ENCODE results near the gene RCVRN.
"Not testable (repeated sequence)": the region's sequence is repeated elsewhere in the genome, so short reads cannot be mapped to it uniquely, and the experiment has no call there.

Gene RCVRN

DNA sequence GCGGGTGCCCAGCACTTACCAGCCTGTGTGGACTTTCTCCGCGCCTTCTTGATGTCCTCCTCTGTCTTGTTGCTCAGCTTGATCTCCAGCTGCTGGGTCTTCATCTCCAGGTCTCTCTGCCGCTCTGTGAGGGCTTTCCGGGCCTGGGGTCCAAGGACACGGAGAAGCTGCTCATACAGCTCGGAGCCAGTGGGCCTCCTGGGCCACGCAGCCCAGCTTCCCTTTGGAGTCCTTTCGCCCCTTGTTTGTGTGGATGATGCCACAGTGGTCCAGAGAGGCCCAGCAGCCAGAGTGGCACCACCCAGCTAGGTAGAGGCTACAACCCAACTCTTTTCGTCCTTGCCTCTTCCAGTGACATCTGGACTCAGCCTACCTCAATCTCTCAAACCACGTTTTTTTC is 20.4 kb upstream of the RCVRN start:
- no peak for DNase-seq (ENCODE audit: low read depth)
- TF ChIP-seq CTCF (IDR thresholded peaks at IDR 0.05; ENCODE audit: insufficient read depth, low read depth, low read length, missing control alignments): no peak
- H3K4me3 ChIP-seq (ENCODE audit: low read length): no peak overlapping the region

- DNase-seq (ENCODE audit: low read depth): peak; percentile 58
- H3K4me3 ChIP-seq (ENCODE audit: low read length): no peak overlapping the region
Observed at GRCh38 chr17:9924735-9925191, 19.7 kb upstream of the RCVRN start.

DNA sequence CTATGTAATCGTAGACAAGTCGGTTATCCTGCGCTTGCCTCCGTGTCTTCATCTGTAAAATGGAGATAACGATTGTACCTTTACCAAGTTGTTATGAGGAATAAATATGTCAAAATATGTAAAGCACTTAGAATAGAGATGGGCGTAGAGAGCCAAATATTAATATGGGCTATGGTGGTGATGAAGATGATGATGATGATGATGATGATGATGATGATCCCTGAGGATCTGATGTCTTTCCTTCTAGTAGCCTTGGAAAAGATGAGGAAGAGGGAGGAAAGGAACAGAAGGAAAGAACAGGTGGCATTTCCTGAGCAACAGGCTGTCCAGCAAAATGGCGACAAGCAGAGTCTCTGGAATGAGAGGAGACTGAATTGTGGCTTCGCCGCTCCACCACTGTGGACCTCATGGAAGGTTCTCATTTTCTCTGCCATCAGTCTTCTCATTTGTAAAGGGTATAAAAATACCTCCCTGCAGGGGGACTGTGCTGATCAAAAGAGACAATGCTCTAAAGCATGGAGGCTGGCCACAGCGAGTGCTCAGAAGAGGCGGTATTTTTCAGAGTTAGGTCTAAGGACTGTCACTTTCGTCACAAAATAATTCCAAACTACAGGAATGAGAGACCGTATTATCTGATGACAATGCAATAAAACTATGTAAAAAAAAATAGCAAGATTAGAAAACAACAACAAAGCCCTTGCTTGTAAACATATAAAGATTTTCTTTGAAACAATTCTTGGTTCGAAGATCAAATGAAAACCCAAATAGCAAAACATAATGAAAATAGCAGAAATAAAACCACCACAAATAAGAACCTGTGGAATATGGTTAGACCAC is 17.2 kb upstream of the RCVRN start:
- H3K4me3 ChIP-seq (ENCODE audit: low read length): no peak overlapping the region
- no peak for TF ChIP-seq CTCF (IDR thresholded peaks at IDR 0.05; ENCODE audit: insufficient read depth, low read depth, low read length, missing control alignments)
- no peak for DNase-seq (ENCODE audit: low read depth)

More at GRCh38 chr17:9924735-9925191, 19.7 kb upstream of the RCVRN start:
- TF ChIP-seq CTCF (IDR thresholded peaks at IDR 0.05; ENCODE audit: insufficient read depth, low read depth, low read length, missing control alignments): peak; percentile 76

DNA sequence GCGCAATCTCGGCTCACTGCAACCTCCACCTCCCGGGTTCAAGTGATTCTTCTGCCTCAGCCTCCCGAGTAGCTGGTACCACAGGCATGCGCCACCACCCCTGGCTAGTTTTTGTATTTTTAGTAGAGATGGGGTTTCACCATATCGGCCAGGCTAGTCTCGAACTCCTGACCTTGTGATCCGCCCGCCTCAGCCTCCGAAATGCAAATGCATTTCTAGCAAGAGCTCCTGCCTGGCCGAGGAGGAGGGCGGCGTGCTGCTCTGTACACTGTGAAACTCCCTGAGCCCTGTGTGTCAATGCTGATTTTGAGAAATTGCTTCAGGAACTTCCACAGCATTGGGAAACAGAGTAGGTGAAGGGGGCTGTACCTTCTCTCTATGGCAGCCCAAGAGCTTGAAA is 16.1 kb upstream of the RCVRN start:
- DNase-seq (ENCODE audit: low read depth): not testable (repeated sequence)

DNA sequence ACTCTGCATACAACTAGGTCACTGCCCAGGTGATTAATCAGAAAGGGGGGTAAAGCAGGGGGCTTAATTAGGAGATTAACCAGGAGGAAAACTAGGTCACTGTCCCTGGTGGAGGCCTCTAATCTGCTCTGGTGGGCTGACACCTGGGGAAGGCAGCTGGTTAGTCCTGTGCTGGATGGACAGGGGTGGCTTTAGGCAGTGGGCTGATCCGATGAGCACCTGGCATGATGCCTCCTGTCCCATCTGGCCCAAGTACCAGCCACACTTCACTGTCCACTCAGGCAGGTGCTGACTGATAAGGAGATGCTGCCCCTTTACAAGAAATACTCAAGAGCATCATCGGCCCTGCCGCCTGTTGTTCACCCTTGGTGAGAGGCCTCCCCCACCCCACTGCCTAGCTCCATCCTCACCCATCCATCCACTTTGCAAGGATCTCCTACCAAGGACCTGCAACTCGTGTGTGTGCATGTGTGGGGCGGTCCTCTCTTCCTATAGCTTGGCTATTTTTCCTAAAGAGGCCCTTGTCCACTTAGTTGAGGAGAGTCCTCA is 13.8 kb upstream of the RCVRN start:
- DNase-seq (ENCODE audit: low read depth): no peak
- TF ChIP-seq CTCF (IDR thresholded peaks at IDR 0.05; ENCODE audit: insufficient read depth, low read depth, low read length, missing control alignments): no peak
- H3K4me3 ChIP-seq (ENCODE audit: low read length): no peak overlapping the region

More for the DNA sequence above, 16.1 kb upstream of the RCVRN start:
- H3K4me3 ChIP-seq (ENCODE audit: low read length): not testable (repeated sequence)

- H3K4me3 ChIP-seq (ENCODE audit: low read length): no peak overlapping the region
- TF ChIP-seq CTCF (IDR thresholded peaks at IDR 0.05; ENCODE audit: insufficient read depth, low read depth, low read length, missing control alignments): no peak
- DNase-seq (ENCODE audit: low read depth): no peak
Observed at GRCh38 chr17:9918352-9918751, 13.3 kb upstream of the RCVRN start.

DNA sequence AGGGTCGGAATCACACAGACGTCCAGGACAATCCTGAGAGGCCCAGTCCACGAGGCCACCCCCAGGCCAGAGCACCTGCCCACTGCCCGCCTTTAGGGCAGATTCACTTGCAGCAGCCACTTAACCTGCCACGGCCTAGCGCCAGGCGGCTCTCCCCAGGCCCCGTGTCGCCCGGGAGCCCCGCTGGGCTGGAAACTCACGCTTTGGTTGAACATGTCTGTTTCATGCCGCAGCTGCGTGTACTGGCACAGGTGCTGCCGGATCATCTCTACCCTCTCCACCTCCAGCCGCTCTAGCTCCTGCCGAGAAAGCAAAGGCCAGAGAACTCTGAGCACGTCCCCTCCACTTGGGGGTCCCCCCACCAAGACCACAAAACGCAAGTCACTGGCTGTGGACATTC is 12.7 kb upstream of the RCVRN start:
- H3K4me3 ChIP-seq (ENCODE audit: low read length): no peak overlapping the region
- DNase-seq (ENCODE audit: low read depth): no peak
- TF ChIP-seq CTCF (IDR thresholded peaks at IDR 0.05; ENCODE audit: insufficient read depth, low read depth, low read length, missing control alignments): no peak
